Fibroblast of lung (primary cell): ENCODE data around the gene UAP1L1.

Experiments used
- CTCF ChIP-seq, 2 donors: IDR thresholded peaks in 1 of 2; conservative IDR thresholded peaks in 1 of 2; 1 replicate in 1 of 2; 2 replicates in 1 of 2; pipeline ENCODE4 v1.5.1; 2011 to 2012; ENCODE audit warnings: low read length in 2 of 2, control low read depth in 1 of 2, inconsistent platforms in 1 of 2, low read depth in 1 of 2, mild to moderate bottlenecking in 1 of 2
- EZH2 ChIP-seq: IDR thresholded peaks from 2 replicates; pipeline ENCODE4 v1.5.1; 2012; ENCODE audit warnings: low read length, control low read depth, mild to moderate bottlenecking; ENCODE audit errors: missing control alignments

DNA sequence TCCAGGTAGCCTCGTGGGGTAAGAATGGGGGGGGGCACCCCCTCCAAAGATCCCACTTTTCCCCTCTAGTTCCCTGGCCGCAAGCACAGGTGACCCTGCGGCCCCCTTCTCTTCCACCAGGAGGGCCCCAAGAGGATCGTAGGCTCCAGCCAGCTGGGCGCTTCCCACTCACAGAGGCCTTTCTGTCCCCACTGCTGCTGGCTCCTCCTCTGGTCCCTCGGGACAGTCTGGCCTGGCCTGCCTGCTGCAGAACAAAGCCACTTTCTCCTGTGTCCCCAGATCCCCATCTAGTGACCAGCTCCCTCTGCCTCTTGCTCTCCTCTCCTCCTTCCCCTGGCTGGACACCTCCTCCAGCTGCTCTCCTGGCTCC, 6.4 kb upstream of the UAP1L1 start:
- TF ChIP-seq CTCF (conservative IDR thresholded peaks at IDR 0.05 in 1 of 2, IDR thresholded peaks at IDR 0.05 in 1 of 2; ENCODE audit: low read depth in 1 of 2, low read length in 2 of 2) (peak in 1 of 2 donors; percentile 6), EZH2 (no peak)
